NCI-H510A treated with DMSO at 0.1 percent for 48 hours (cell line): ENCODE results near the gene CSAD.
A peak's percentile ranks its signal among the peaks of the same experiment; 100 is the strongest.

Source experiments
- DNase-seq: peaks from one replicate; lab custom pipeline; 2025; lab: John Stamatoyannopoulos, UW

Gene CSAD

GRCh38 chr12:53180220-53180930, at the start of gene CSAD, which contains the start of gene ZNF740:
CSAD (minus strand) TSS chr12:53180925; CDS start chr12:53173470, 7,455 bp downstream.
ZNF740 (plus strand) TSS chr12:53180722; CDS start chr12:53181984, 1,262 bp downstream.
- DNase-seq, result peak; percentile 97

- no peak for DNase-seq
These were observed 49.6 kb upstream of the CSAD start for GRCh38 chr12:53230108-53230845.

- DNase-seq, result no peak
These were observed 48.7 kb upstream of the CSAD start for GRCh38 chr12:53229454-53229853.

- DNase-seq, result no peak
These were observed 47.1 kb upstream of the CSAD start for GRCh38 chr12:53227836-53228235.

GRCh38 chr12:53227341-53227740, 46.6 kb upstream of the CSAD start:
- no peak for DNase-seq

- DNase-seq, result no peak
These were observed 46.1 kb upstream of the CSAD start for GRCh38 chr12:53226815-53227214.

GRCh38 chr12:53225635-53226424, 45.1 kb upstream of the CSAD start:
- DNase-seq, result no peak

- DNase-seq, result no peak
These were observed 44.3 kb upstream of the CSAD start for GRCh38 chr12:53224897-53225634.

GRCh38 chr12:53224061-53224896, 43.6 kb upstream of the CSAD start:
- peak; percentile 86 for DNase-seq

GRCh38 chr12:53223389-53224060, 42.8 kb upstream of the CSAD start:
- no peak for DNase-seq

GRCh38 chr12:53222806-53223261, 42.1 kb upstream of the CSAD start:
- no peak for DNase-seq

- no peak for DNase-seq
These were observed 41.5 kb upstream of the CSAD start for GRCh38 chr12:53222170-53222721.

GRCh38 chr12:53221203-53222080, 40.7 kb upstream of the CSAD start:
- DNase-seq, result no peak

- DNase-seq, result peak; percentile 90
These were observed 40.0 kb upstream of the CSAD start for GRCh38 chr12:53220694-53221202.

- peak; percentile 84 for DNase-seq
These were observed 39.4 kb upstream of the CSAD start for GRCh38 chr12:53219956-53220693.

GRCh38 chr12:53219292-53219955, 38.7 kb upstream of the CSAD start:
- no peak for DNase-seq

GRCh38 chr12:53218551-53219291, 38.0 kb upstream of the CSAD start:
- DNase-seq, result no peak
